SK-N-SH (cell line): ENCODE data around the gene CFAP99. TPM values are rescaled to one million over a fixed set of nuclear protein-coding genes. Genes with fewer than 3 reads are reported as not detected.

Experiments
- CTCF ChIA-PET: fragments of 300-600, 350-600 bp; formaldehyde crosslinking; extraction: SDS; loops from one replicate; lab custom pipeline; 2021; lab: Yijun Ruan, JAX
- POLR2A ChIA-PET: fragments of 350-600 bp; sonication (Branson Sonifier 250); formaldehyde crosslinking; extraction: SDS; loops from one replicate; lab custom pipeline; 2020; ENCODE audit warnings: antibody characterized with exemption, inconsistent platforms; lab: Yijun Ruan, JAX
- DNase-seq: peaks from one replicate; pipeline ENCODE4 v3.0.0; 2012
- H2AFZ ChIP-seq: fragments of 200-600 bp; sonication (generic); 2 replicates; pipeline ENCODE4 v1.8.1; 2016; ENCODE audit warnings: antibody characterized with exemption, mild to moderate bottlenecking, low read depth
- H3F3A ChIP-seq: fragments of 200-600 bp; sonication (generic); replicated peaks from 2 replicates; pipeline ENCODE3; 2016; ENCODE audit warnings: antibody characterized with exemption, mild to moderate bottlenecking; ENCODE audit not compliant: insufficient read depth
- H3K27ac ChIP-seq, 2 experiments: fragments of 200-500 bp in 1 of 2; fragments of 200-600 bp in 1 of 2; sonication (Bioruptor generic) in 1 of 2; sonication (generic), shearing (Covaris generic) in 1 of 2; 2 replicates each; pipeline versions ENCODE4 v1.5.1 to v1.6.1; 2014 to 2016; ENCODE audit warnings: low read depth in 2 of 2, inconsistent platforms in 1 of 2, low read length in 1 of 2, mild to moderate bottlenecking in 1 of 2, mixed read lengths in 1 of 2
- H3K27me3 ChIP-seq: fragments of 200-600 bp; sonication (generic), shearing (Covaris generic); 2 replicates; pipeline ENCODE4 v1.6.1; 2016; ENCODE audit warnings: mixed run types; ENCODE audit not compliant: insufficient read depth
- H3K36me3 ChIP-seq, 2 experiments: fragments of 200-500 bp in 1 of 2; fragments of 200-600 bp in 1 of 2; sonication (Bioruptor generic) in 1 of 2; sonication (generic) in 1 of 2; replicated peaks in 1 of 2; 2 replicates each; pipeline versions ENCODE3 to v1.5.1; 2014 to 2016; ENCODE audit warnings: low read length in 1 of 2, mild to moderate bottlenecking in 1 of 2; ENCODE audit not compliant: insufficient read depth in 2 of 2, control insufficient read depth in 1 of 2
- H3K4me1 ChIP-seq, 2 experiments: fragments of 200-500 bp in 1 of 2; fragments of 200-600 bp in 1 of 2; sonication (Bioruptor generic) in 1 of 2; sonication (generic), shearing (Covaris generic) in 1 of 2; 2 replicates each; pipeline versions ENCODE4 v1.5.1 to v1.6.1; 2014 to 2016; ENCODE audit warnings: low read depth in 1 of 2, low read length in 1 of 2, mixed run types in 1 of 2; ENCODE audit not compliant: insufficient read depth in 2 of 2, control insufficient read depth in 1 of 2
- H3K4me2 ChIP-seq: fragments of 200-600 bp; sonication (generic), shearing (Covaris generic); 2 replicates; pipeline ENCODE4 v1.6.1; 2017; ENCODE audit warnings: mixed run types
- H3K4me3 ChIP-seq, 2 experiments: fragments of 200-500 bp in 1 of 2; fragments of 200-600 bp in 1 of 2; sonication (Bioruptor generic) in 1 of 2; sonication (generic), shearing (Covaris generic) in 1 of 2; 2 replicates each; pipeline versions ENCODE4 v1.5.1 to v1.8.1; 2014 to 2016; ENCODE audit warnings: low read depth in 2 of 2, inconsistent platforms in 1 of 2, low read length in 1 of 2, mild to moderate bottlenecking in 1 of 2, mixed read lengths in 1 of 2, moderate library complexity in 1 of 2
- H3K79me2 ChIP-seq: fragments of 200-600 bp; sonication (generic); 2 replicates; pipeline ENCODE4 v1.8.1; 2017; ENCODE audit warnings: mild to moderate bottlenecking; ENCODE audit not compliant: insufficient read depth
- H3K9ac ChIP-seq: fragments of 200-600 bp; sonication (generic); 2 replicates; pipeline ENCODE4 v1.6.1; 2017; ENCODE audit warnings: mixed run types
- H3K9me2 ChIP-seq: fragments of 200-600 bp; sonication (generic); 2 replicates; pipeline ENCODE4 v1.6.1; 2017; ENCODE audit warnings: mixed run types
- H3K9me3 ChIP-seq: fragments of 200-600 bp; sonication (generic); 2 replicates; pipeline ENCODE4 v1.6.1; 2017; ENCODE audit warnings: mixed run types, mild to moderate bottlenecking, moderate library complexity
- H4K20me1 ChIP-seq: fragments of 200-600 bp; sonication (generic); 2 replicates; pipeline ENCODE4 v1.6.1; 2017; ENCODE audit warnings: mild to moderate bottlenecking, mixed run types; ENCODE audit not compliant: insufficient read depth
- CTCF ChIP-seq: fragments of 200-600 bp; sonication (generic); IDR thresholded peaks from 2 replicates; pipeline ENCODE4 v1.6.1; 2017; ENCODE audit warnings: antibody characterized with exemption, mild to moderate bottlenecking, moderate library complexity
- ELF1 ChIP-seq: IDR thresholded peaks from 2 replicates; pipeline ENCODE4 v1.4.0; 2012
- EP300 ChIP-seq, 2 experiments: IDR thresholded peaks; 2 replicates each; pipeline versions ENCODE4 v1.4.0 to v1.6.1; 2012; ENCODE audit warnings: borderline replicate concordance in 1 of 2, low read depth in 1 of 2, low read length in 1 of 2
- FOXJ3 ChIP-seq: sonication (generic); formaldehyde crosslinking; IDR thresholded peaks from 2 replicates; pipeline ENCODE4 v1.5.1; 2020; ENCODE audit warnings: mild to moderate bottlenecking, missing genetic modification reagents
- IRF3 ChIP-seq: fragments of 150-350 bp; IDR thresholded peaks from 2 replicates; pipeline ENCODE4 v1.6.1; 2016; ENCODE audit warnings: mild to moderate bottlenecking, low read depth, low read length
- JUND ChIP-seq: IDR thresholded peaks from 2 replicates; pipeline ENCODE4 v1.4.0; 2012
- MEF2A ChIP-seq: IDR thresholded peaks from 2 replicates; pipeline ENCODE4 v1.4.0; 2012; ENCODE audit warnings: low read depth, borderline replicate concordance
- MXI1 ChIP-seq: IDR thresholded peaks from 2 replicates; pipeline ENCODE4 v1.6.1; 2012; ENCODE audit warnings: mild to moderate bottlenecking, low read depth, low read length, improper control_type of control experiment
- POLR2AphosphoS5 ChIP-seq: IDR thresholded peaks from 2 replicates; pipeline ENCODE4 v1.6.1; 2012; ENCODE audit warnings: low read depth, low read length
- RXRA ChIP-seq: IDR thresholded peaks from 2 replicates; pipeline ENCODE4 v1.4.0; 2012; ENCODE audit warnings: low read depth, mild to moderate bottlenecking, borderline replicate concordance
- TAF1 ChIP-seq: IDR thresholded peaks from 2 replicates; pipeline ENCODE4 v1.6.1; 2012; ENCODE audit warnings: low read depth, mild to moderate bottlenecking, low read length, moderate library complexity, borderline replicate concordance
- TCF12 ChIP-seq: IDR thresholded peaks from 2 replicates; pipeline ENCODE4 v1.4.0; 2012
- USF1 ChIP-seq: IDR thresholded peaks from 2 replicates; pipeline ENCODE4 v1.4.0; 2012; ENCODE audit warnings: low read depth, borderline replicate concordance
- YY1 ChIP-seq: IDR thresholded peaks from 2 replicates; pipeline ENCODE4 v1.4.0; 2012; ENCODE audit warnings: low read depth, mild to moderate bottlenecking
- ZBTB33 ChIP-seq: IDR thresholded peaks from 2 replicates; pipeline ENCODE4 v1.4.0; 2012; ENCODE audit warnings: low read depth, borderline replicate concordance
- WGBS: methylation state at CpG from one replicate; pipeline ENCODE4 v1.1.6; 2017; ENCODE audit warnings: low lambda C conversion rate; 5-methylcytosine and 5-hydroxymethylcytosine counted together
- polyA plus RNA-seq, 3 experiments: library from polyadenylated mRNA; depleted of rRNA; stranded (reverse); fragments of >200 nt; gene quantifications; 2 replicates each; pipeline ENCODE4 v1.2.3, GENCODE V29; 2012

The CFAP99 gene
- polyA plus RNA-seq, 1 of the 3 experiments (the other 2 are of a cell fraction), result 0.13 TPM

DNA sequence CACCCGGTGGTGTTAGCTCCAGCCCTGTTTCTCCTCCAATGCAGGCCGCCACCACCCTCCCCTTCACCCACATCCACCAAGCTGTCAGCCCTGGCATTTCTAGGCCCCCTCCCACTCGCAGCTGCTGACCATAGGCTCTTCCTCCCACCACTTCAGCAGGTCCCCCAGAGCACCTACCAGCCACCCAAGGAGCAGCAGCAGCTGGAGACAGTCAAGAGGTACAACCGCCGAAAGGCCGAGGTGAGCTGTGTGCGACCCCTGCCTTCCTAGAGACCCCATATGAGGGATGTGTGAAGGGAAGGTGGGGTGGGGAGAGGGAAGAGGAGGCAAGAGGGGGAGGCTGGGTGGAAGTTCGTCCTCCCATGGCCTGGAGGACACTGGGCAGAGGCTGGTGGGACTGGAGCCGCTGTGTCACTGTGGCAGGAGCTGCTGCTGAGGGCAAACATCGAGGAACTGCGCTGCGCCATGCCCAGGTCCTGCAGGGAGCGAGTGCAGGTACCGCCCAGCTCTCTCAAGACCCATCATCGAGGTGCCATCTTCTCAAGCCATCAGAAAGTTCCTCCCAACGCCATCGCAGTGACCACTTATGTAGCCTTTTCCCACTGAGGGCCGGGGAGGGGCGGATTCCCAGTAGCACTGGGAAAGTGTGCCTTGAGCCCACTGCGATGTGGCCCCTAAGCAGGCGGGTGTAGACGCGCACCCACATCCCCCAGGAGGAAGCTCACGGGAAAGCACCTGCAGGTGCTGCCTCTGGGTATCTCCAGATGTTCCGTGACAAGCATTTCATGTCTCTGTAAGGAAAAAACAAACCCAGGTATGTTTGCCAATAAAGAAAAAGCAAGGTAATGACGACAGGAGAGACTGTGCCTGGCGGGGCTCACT, 31.0 kb downstream of the CFAP99 start:
- H3K79me2 ChIP-seq, result no peaks in the 10 kb centered on the region
- no peak overlapping the region for H2AFZ ChIP-seq
- no peaks in the 10 kb centered on the region for H4K20me1 ChIP-seq
- DNase-seq, result no peak
- no peak overlapping the region for H3K4me3 ChIP-seq
- no peak overlapping the region for H3K27ac ChIP-seq
- no peaks in the 10 kb centered on the region for H3K4me1 ChIP-seq
- H3K9me2 ChIP-seq, result no peaks in the 10 kb centered on the region
- ChIA-PET POLR2A (interaction anchor here (0.6 kb wide), 1 partner anchor 79 kb away, joined by 4 read pairs; no protein-coding TSS in a partner anchor), CTCF (interaction anchor here (0.9 to 2.9 kb wide), 5 partner anchors 8 to 31 kb away, joined by 3 to 8 read pairs (median 4); partner anchors contain the start of gene CFAP99)
- 74% methylated on average over 26 of the region's 27 CpGs for WGBS
- H3K9ac ChIP-seq, result no peak overlapping the region
- TF ChIP-seq FOXJ3 (CRISPR knock-in tag) (no peak), TAF1 (no peak), EP300 (IDR thresholded peaks at IDR 0.05; ENCODE audit: borderline replicate concordance in 1 of 2, low read depth in 1 of 2, low read length in 1 of 2) (no peak), USF1 (no peak), ZBTB33 (no peak), JUND (no peak), RXRA (no peak), MXI1 (no peak), IRF3 (no peak), YY1 (no peak), POLR2AphosphoS5 (no peak), CTCF (no peak), TCF12 (no peak), MEF2A (no peak), ELF1 (no peak)
- H3K27me3 ChIP-seq, result no peaks in the 10 kb centered on the region; the same call in 1 of the 2 replicates
- H3F3A ChIP-seq, result no peaks in the 10 kb centered on the region
- no peak overlapping the region for H3K4me2 ChIP-seq
- H3K9me3 ChIP-seq, result no peaks in the 10 kb centered on the region
- no peaks in the 10 kb centered on the region for H3K36me3 ChIP-seq
